H9 (cell line): ENCODE measurements around the gene SETD4. TPM values are rescaled to one million over a fixed set of nuclear protein-coding genes. Genes with fewer than 3 reads are reported as not detected.

Source experiments
- DNase-seq: peaks from one replicate; pipeline ENCODE4 v3.0.0-alpha.2; 2017
- H2AFZ ChIP-seq: one replicate; pipeline ENCODE4 v1.6.1; 2013; ENCODE audit warnings: mild to moderate bottlenecking, low read length, control low read depth, moderate library complexity
- H2AK5ac ChIP-seq: 2 replicates; pipeline ENCODE4 v1.6.1; 2013; ENCODE audit warnings: low read length, control low read depth, mixed read lengths; ENCODE audit not compliant: insufficient read length
- H2BK120ac ChIP-seq: one replicate; pipeline ENCODE4 v1.6.1; 2013; ENCODE audit warnings: low read depth, mild to moderate bottlenecking, low read length, control low read depth, inconsistent platforms; ENCODE audit not compliant: poor library complexity, severe bottlenecking
- H2BK12ac ChIP-seq: 2 replicates; pipeline ENCODE4 v1.6.1; 2013; ENCODE audit warnings: low read length, control low read depth, mixed read lengths, low read depth; ENCODE audit not compliant: insufficient read length
- H2BK15ac ChIP-seq: 2 replicates; pipeline ENCODE4 v1.6.1; 2013; ENCODE audit warnings: low read depth, low read length, control low read depth
- H2BK20ac ChIP-seq: one replicate; pipeline ENCODE4 v1.6.1; 2013; ENCODE audit warnings: low read depth, mild to moderate bottlenecking, low read length, control low read depth, inconsistent platforms; ENCODE audit not compliant: poor library complexity, severe bottlenecking
- H2BK5ac ChIP-seq: 2 replicates; pipeline ENCODE4 v1.6.1; 2013; ENCODE audit warnings: low read length, control low read depth, mixed read lengths; ENCODE audit not compliant: insufficient read length
- H3K14ac ChIP-seq: 2 replicates; pipeline ENCODE4 v1.6.1; 2013; ENCODE audit warnings: low read length, control low read depth; ENCODE audit not compliant: insufficient read depth
- H3K18ac ChIP-seq: 2 replicates; pipeline ENCODE4 v1.6.1; 2013; ENCODE audit warnings: low read depth, mild to moderate bottlenecking, mixed read lengths, low read length, control low read depth; ENCODE audit not compliant: insufficient read length
- H3K23ac ChIP-seq: 2 replicates; pipeline ENCODE4 v1.6.1; 2013; ENCODE audit warnings: low read length, control low read depth, mixed read lengths, low read depth; ENCODE audit not compliant: insufficient read length
- H3K23me2 ChIP-seq: 2 replicates; pipeline ENCODE4 v1.6.1; 2013; ENCODE audit warnings: low read depth, mild to moderate bottlenecking, mixed read lengths, low read length, control low read depth; ENCODE audit not compliant: insufficient read length, poor library complexity, severe bottlenecking
- H3K27ac ChIP-seq: 2 replicates; pipeline ENCODE4 v1.5.1; 2013; ENCODE audit warnings: low read length, control low read depth, mixed read lengths, low read depth; ENCODE audit not compliant: insufficient read length
- H3K27me3 ChIP-seq: 2 replicates; pipeline ENCODE4 v1.6.1; 2013; ENCODE audit warnings: low read length, control low read depth, inconsistent platforms; ENCODE audit not compliant: insufficient read depth
- H3K4ac ChIP-seq: 2 replicates; pipeline ENCODE4 v1.6.1; 2013; ENCODE audit warnings: low read depth, mild to moderate bottlenecking, control low read depth, inconsistent platforms, low read length, moderate library complexity
- H3K4me1 ChIP-seq: 2 replicates; pipeline ENCODE4 v1.6.1; 2013; ENCODE audit warnings: low read length, control low read depth, inconsistent platforms; ENCODE audit not compliant: insufficient read depth
- H3K4me2 ChIP-seq: 2 replicates; pipeline ENCODE4 v1.6.1; 2013; ENCODE audit warnings: low read length, control low read depth, mixed read lengths; ENCODE audit not compliant: insufficient read length, insufficient read depth
- H3K56ac ChIP-seq: 2 replicates; pipeline ENCODE4 v1.6.1; 2013; ENCODE audit warnings: low read depth, mild to moderate bottlenecking, mixed read lengths, low read length, control low read depth; ENCODE audit not compliant: insufficient read length
- H3K79me1 ChIP-seq: 2 replicates; pipeline ENCODE4 v1.6.1; 2013; ENCODE audit warnings: low read depth, mild to moderate bottlenecking, moderate library complexity, low read length, control low read depth, inconsistent platforms; ENCODE audit not compliant: insufficient read depth, poor library complexity, severe bottlenecking
- H3K79me2 ChIP-seq: 2 replicates; pipeline ENCODE4 v1.6.1; 2013; ENCODE audit warnings: low read length, control low read depth, inconsistent platforms; ENCODE audit not compliant: insufficient read depth
- H3K9ac ChIP-seq: 2 replicates; pipeline ENCODE4 v1.6.1; 2013; ENCODE audit warnings: low read length, control low read depth, mixed read lengths; ENCODE audit not compliant: insufficient read length; ENCODE audit errors: extremely low read depth
- H3K9me3 ChIP-seq: one replicate; pipeline ENCODE4 v1.6.1; 2013; ENCODE audit warnings: low read depth, low read length, inconsistent platforms; ENCODE audit not compliant: control insufficient read depth
- H3T11ph ChIP-seq: one replicate; pipeline ENCODE4 v1.6.1; 2013; ENCODE audit warnings: mild to moderate bottlenecking, low read length, control low read depth, inconsistent platforms
- H4K20me1 ChIP-seq: one replicate; pipeline ENCODE4 v1.6.1; 2013; ENCODE audit not compliant: control insufficient read depth, insufficient read length, insufficient read depth
- H4K5ac ChIP-seq: 2 replicates; pipeline ENCODE4 v1.6.1; 2013; ENCODE audit warnings: low read depth, mild to moderate bottlenecking, mixed read lengths, low read length, control low read depth; ENCODE audit not compliant: insufficient read length
- H4K8ac ChIP-seq: replicated peaks from 2 replicates; pipeline ENCODE4 v1.6.1; 2013; ENCODE audit warnings: low read length, control low read depth, mixed read lengths, low read depth; ENCODE audit not compliant: insufficient read length
- H4K91ac ChIP-seq: 2 replicates; pipeline ENCODE4 v1.6.1; 2013; ENCODE audit warnings: low read depth, mild to moderate bottlenecking, moderate library complexity, mixed read lengths, low read length, control low read depth; ENCODE audit not compliant: insufficient read length
- H3K27ac Mint-ChIP-seq, 3 experiments: 2 replicates in 2 of 3; 3 replicates in 1 of 3; pipeline ENCODE4 v1.8.0; 2020 to 2021; ENCODE audit warnings: mixed read lengths in 3 of 3, mild to moderate bottlenecking in 1 of 3, moderate library complexity in 1 of 3
- H3K27me3 Mint-ChIP-seq: 2 replicates; pipeline ENCODE4 v1.8.0; 2021; ENCODE audit warnings: low read depth, mild to moderate bottlenecking, moderate library complexity, mixed read lengths
- H3K36me3 Mint-ChIP-seq, 3 experiments: 2 replicates in 2 of 3; 3 replicates in 1 of 3; pipeline ENCODE4 v1.8.0; 2020 to 2021; ENCODE audit warnings: low read depth in 3 of 3, mixed read lengths in 3 of 3; ENCODE audit not compliant: insufficient read depth in 1 of 3
- H3K4me1 Mint-ChIP-seq, 2 experiments: 2 replicates each; pipeline ENCODE4 v1.8.0; 2020; ENCODE audit warnings: mixed read lengths in 2 of 2
- H3K4me3 Mint-ChIP-seq, 2 experiments: 2 replicates in 1 of 2; 3 replicates in 1 of 2; pipeline ENCODE4 v1.8.0; 2020 to 2021; ENCODE audit warnings: mild to moderate bottlenecking in 2 of 2, mixed read lengths in 2 of 2, moderate library complexity in 1 of 2
- H3K9me3 Mint-ChIP-seq, 2 experiments: 2 replicates in 1 of 2; 3 replicates in 1 of 2; pipeline ENCODE4 v1.8.0; 2020; ENCODE audit warnings: mild to moderate bottlenecking in 2 of 2, mixed read lengths in 2 of 2, moderate library complexity in 1 of 2
- WGBS: extraction: QIAGEN DNeasy Blood & Tissue Kit; methylation state at CpG from one replicate; pipeline ENCODE4 v1.1.7; 2013; ENCODE audit warnings: missing lambda C conversion rate, low lambda C conversion rate, mixed read lengths; ENCODE audit not compliant: insufficient read length; ENCODE audit errors: extremely low coverage; 5-methylcytosine and 5-hydroxymethylcytosine counted together
- total RNA-seq: library from RNA; stranded (reverse); gene quantifications from 2 replicates; pipeline ENCODE4 v1.2.1, GENCODE V29; 2021
- TF ChIP-seq, protein P1 (sequence below): fragments of 200-600 bp; sonication (generic); conservative IDR thresholded peaks from 3 replicates; pipeline ENCODE4 v1.8.0; 2021; ENCODE audit warnings: antibody characterized with exemption, mild to moderate bottlenecking

SETD4 gene
- total RNA-seq, 1 experiment from 2014 or later: 52.5 TPM

GRCh38 chr21:36003776-36004175, 56.5 kb downstream of the SETD4 start:
- Histone ChIP-seq H3T11ph (no peak overlapping the region), H4K20me1 (no peaks in the 10 kb centered on the region), H3K27ac (no peak overlapping the region), H3K23me2 (no peaks in the 10 kb centered on the region), H2AK5ac (no peak overlapping the region), H2BK5ac (no peak overlapping the region), H2AFZ (no peak overlapping the region), H3K18ac (no peak overlapping the region), H4K8ac (no peak overlapping the region), H2BK20ac (no peak overlapping the region), H2BK120ac (no peak overlapping the region), H4K91ac (no peak overlapping the region), H2BK15ac (no peak overlapping the region), H2BK12ac (no peak overlapping the region), H3K23ac (no peak overlapping the region), H3K79me2 (no peaks in the 10 kb centered on the region), H3K56ac (no peak overlapping the region), H3K27me3 (no peaks in the 10 kb centered on the region), H3K4me2 (no peak overlapping the region), H3K4me1 (no peaks in the 10 kb centered on the region), H3K79me1 (no peaks in the 10 kb centered on the region), H3K9me3 (peaks cover 5% of the 10 kb centered on the region), H4K5ac (no peak overlapping the region), H3K9ac (no peak overlapping the region), H3K14ac (no peak overlapping the region), H3K4ac (no peak overlapping the region)
- Mint-ChIP-seq H3K36me3 (peaks cover 5 to 13% (median 9%) of the 10 kb centered on the region in 3 experiments; a peak in 3 of 7 replicates), H3K9me3 (peaks cover 16% of the 10 kb centered on the region in 2 experiments), H3K27ac (no peak overlapping the region), H3K4me1 (peaks cover 0 to 1% of the 10 kb centered on the region in 2 experiments; a peak in 1 of 4 replicates), H3K27me3 (no peaks in the 10 kb centered on the region; the same call in 1 of the 2 replicates), H3K4me3 (no peak overlapping the region)
- DNase-seq: no peak
- TF ChIP-seq, protein P1, sequence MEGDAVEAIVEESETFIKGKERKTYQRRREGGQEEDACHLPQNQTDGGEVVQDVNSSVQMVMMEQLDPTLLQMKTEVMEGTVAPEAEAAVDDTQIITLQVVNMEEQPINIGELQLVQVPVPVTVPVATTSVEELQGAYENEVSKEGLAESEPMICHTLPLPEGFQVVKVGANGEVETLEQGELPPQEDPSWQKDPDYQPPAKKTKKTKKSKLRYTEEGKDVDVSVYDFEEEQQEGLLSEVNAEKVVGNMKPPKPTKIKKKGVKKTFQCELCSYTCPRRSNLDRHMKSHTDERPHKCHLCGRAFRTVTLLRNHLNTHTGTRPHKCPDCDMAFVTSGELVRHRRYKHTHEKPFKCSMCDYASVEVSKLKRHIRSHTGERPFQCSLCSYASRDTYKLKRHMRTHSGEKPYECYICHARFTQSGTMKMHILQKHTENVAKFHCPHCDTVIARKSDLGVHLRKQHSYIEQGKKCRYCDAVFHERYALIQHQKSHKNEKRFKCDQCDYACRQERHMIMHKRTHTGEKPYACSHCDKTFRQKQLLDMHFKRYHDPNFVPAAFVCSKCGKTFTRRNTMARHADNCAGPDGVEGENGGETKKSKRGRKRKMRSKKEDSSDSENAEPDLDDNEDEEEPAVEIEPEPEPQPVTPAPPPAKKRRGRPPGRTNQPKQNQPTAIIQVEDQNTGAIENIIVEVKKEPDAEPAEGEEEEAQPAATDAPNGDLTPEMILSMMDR: no peak
- WGBS: no CpG with 5 or more reads among the region's 11 CpGs
